K562 (cell line): ENCODE results near the gene MARVELD1. TPM values are rescaled to one million over a fixed set of nuclear protein-coding genes. Genes with fewer than 3 reads are reported as not detected.
A peak's percentile ranks its signal among the peaks of the same experiment; 100 is the strongest.

Experiments used
- ATAC-seq: fragments of 200-7000 bp; cut with Tn5 transposase; 3 replicates; pipeline ENCODE4 v1.9.1; 2020; ENCODE audit warnings: moderate library complexity
- BruUV-seq: library from RNA; stranded (reverse); fragments of 400-500 nt; replicated peaks from 2 replicates; lab custom pipeline; 2021; lab: Mats Ljungman, UMichigan
- CTCF ChIA-PET: fragments of 300-600 bp; formaldehyde crosslinking; extraction: SDS; loops from one replicate; lab custom pipeline; 2021; ENCODE audit warnings: low intra/inter-chr PET ratio; lab: Yijun Ruan, JAX
- POLR2A ChIA-PET: fragments of 300-600, 350-650 bp; sonication (Branson Sonifier 250); formaldehyde crosslinking; extraction: SDS; loops from one replicate; lab custom pipeline; 2021; ENCODE audit warnings: antibody characterized with exemption, inconsistent platforms; lab: Yijun Ruan, JAX
- DNase-seq, 4 experiments: peaks; one replicate each; pipeline versions ENCODE4 v3.0.0 to v3.0.0-alpha.2; 2011 to 2018; ENCODE audit warnings: low spot score in 3 of 4, mixed read lengths in 3 of 4; ENCODE audit errors: extremely low read depth in 1 of 4
- FAIRE-seq: peaks from 2 replicates; lab custom pipeline; 2011; peaks lifted over from hg19 to GRCh38; lab: Jason Lieb, UNC
- H2AFZ ChIP-seq: 2 replicates; pipeline ENCODE4 v1.6.0; 2011; ENCODE audit warnings: low read depth, low read length, control low read depth, inconsistent platforms
- H3K27ac ChIP-seq: fragments of 200-600 bp; 3 replicates; pipeline ENCODE4 v1.8.0; 2011; ENCODE audit warnings: low read depth, mild to moderate bottlenecking, control low read depth, inconsistent platforms, low read length, moderate library complexity, mixed read lengths; ENCODE audit errors: extremely low read depth
- H3K27me3 ChIP-seq, 2 experiments: fragments of 300-600 bp in 1 of 2; 2 replicates in 1 of 2; 3 replicates in 1 of 2; pipeline versions ENCODE4 v1.6.0 to v1.8.0; 2011; ENCODE audit warnings: inconsistent platforms in 2 of 2, low read length in 2 of 2, mild to moderate bottlenecking in 1 of 2, mixed read lengths in 1 of 2, moderate library complexity in 1 of 2; ENCODE audit not compliant: control insufficient read depth in 2 of 2, insufficient read depth in 2 of 2
- H3K36me3 ChIP-seq: fragments of 300-600 bp; 3 replicates; pipeline ENCODE4 v1.8.0; 2011; ENCODE audit warnings: mild to moderate bottlenecking, low read length, inconsistent platforms; ENCODE audit not compliant: control insufficient read depth, insufficient read depth
- H3K4me1 ChIP-seq, 2 experiments: fragments of 200-600 bp in 1 of 2; replicated peaks in 1 of 2; 2 replicates in 1 of 2; 3 replicates in 1 of 2; pipeline versions ENCODE4 v1.5.1 to v1.8.0; 2011; ENCODE audit warnings: inconsistent platforms in 2 of 2, low read length in 2 of 2, mild to moderate bottlenecking in 1 of 2, mixed read lengths in 1 of 2, moderate library complexity in 1 of 2; ENCODE audit not compliant: control insufficient read depth in 2 of 2, insufficient read depth in 2 of 2
- H3K4me2 ChIP-seq: 2 replicates; pipeline ENCODE4 v1.6.1; 2011; ENCODE audit warnings: low read length, control low read depth, inconsistent platforms, mixed read lengths; ENCODE audit not compliant: insufficient read depth
- H3K4me3 ChIP-seq: fragments of 200-600 bp; sonication (generic), shearing (Covaris generic); 2 replicates; pipeline ENCODE4 v1.5.1; 2016; ENCODE audit warnings: control low read depth, inconsistent platforms
- H3K79me2 ChIP-seq: fragments of 200-600 bp; 3 replicates; pipeline ENCODE4 v1.8.0; 2011; ENCODE audit warnings: low read length, inconsistent platforms; ENCODE audit not compliant: control insufficient read depth, insufficient read depth
- H3K9ac ChIP-seq, 2 experiments: 2 replicates each; pipeline versions ENCODE4 v1.6.0 to v1.6.1; 2011; ENCODE audit warnings: low read depth in 2 of 2, low read length in 2 of 2, control low read depth in 1 of 2, inconsistent platforms in 1 of 2, mild to moderate bottlenecking in 1 of 2, mixed read lengths in 1 of 2; ENCODE audit not compliant: insufficient read depth in 1 of 2
- H3K9me1 ChIP-seq: one replicate; pipeline ENCODE4 v1.6.0; 2011; ENCODE audit warnings: inconsistent platforms, mild to moderate bottlenecking, low read length, moderate library complexity; ENCODE audit not compliant: control insufficient read depth, insufficient read depth
- H3K9me3 ChIP-seq: replicated peaks from 2 replicates; pipeline ENCODE4 v1.5.1; 2011; ENCODE audit warnings: low read depth, low read length, inconsistent platforms; ENCODE audit not compliant: control insufficient read depth, insufficient read depth
- H4K20me1 ChIP-seq: replicated peaks from 2 replicates; pipeline ENCODE4 v1.6.1; 2011; ENCODE audit warnings: low read length, inconsistent platforms, mixed read lengths; ENCODE audit not compliant: control insufficient read depth, insufficient read depth
- ARID3B ChIP-seq: fragments of 250-450 bp; sonication (Bioruptor Pico); IDR thresholded peaks from 2 replicates; pipeline ENCODE4 v1.4.0; 2020; ENCODE audit warnings: borderline replicate concordance
- CBFB ChIP-seq: sonication (generic); formaldehyde crosslinking; IDR thresholded peaks from 2 replicates; pipeline ENCODE4 v1.4.0; 2020; ENCODE audit warnings: mild to moderate bottlenecking, missing genetic modification reagents
- HNRNPH1 ChIP-seq: fragments of 200-400 bp; formaldehyde crosslinking; optimal IDR thresholded peaks from 2 replicates; pipeline ENCODE3; 2017; ENCODE audit warnings: low read depth, mild to moderate bottlenecking, low read length, moderate library complexity
- NEUROD1 ChIP-seq: fragments of 150-350 bp; IDR thresholded peaks from 2 replicates; pipeline ENCODE4 v1.6.1; 2014; ENCODE audit warnings: borderline replicate concordance, low read length, low read depth; ENCODE audit not compliant: partially characterized antibody
- POLR2G ChIP-seq: fragments of 200-400 bp; formaldehyde crosslinking; IDR thresholded peaks from 2 replicates; pipeline ENCODE4 v1.6.1; 2017; ENCODE audit warnings: low read depth, mild to moderate bottlenecking, antibody characterized with exemption, low read length, moderate library complexity
- TEAD1 ChIP-seq, 2 experiments: fragments of 450-650 bp in 1 of 2; sonication (generic) in 1 of 2; formaldehyde crosslinking; IDR thresholded peaks; 2 replicates each; pipeline versions ENCODE4 v1.4.0 to v1.8.0; 2020 to 2022; ENCODE audit warnings: mild to moderate bottlenecking in 2 of 2, missing genetic modification reagents in 1 of 2
- WGBS: fragments of 100-300 bp; shearing (Covaris generic); methylation state at CpG from one replicate; pipeline ENCODE4 v1.1.6; 2016; ENCODE audit warnings: low coverage, mixed read lengths; ENCODE audit not compliant: insufficient coverage; ENCODE audit errors: missing lambda C conversion rate; 5-methylcytosine and 5-hydroxymethylcytosine counted together
- in situ Hi-C: fragments of 300-500 bp; cut with MboI; formaldehyde crosslinking; loops from 4 replicates; pipeline ENCODE4 v1.15.0; 2018; ENCODE audit warnings: inconsistent platforms, mixed read lengths
- intact Hi-C: fragments of 100-400 bp; cut with micrococcal nuclease; formaldehyde crosslinking; loops from 2 replicates; pipeline ENCODE4 v1.14.2; 2022
- polyA plus RNA-seq, 8 experiments: library from polyadenylated mRNA; depleted of rRNA in 4 of 8; stranded (reverse) in 5 of 8; unstranded in 3 of 8; fragments of >200 nt; fragmentation: Nextera tagmentation in 2 of 8; fragmentation: Illumina TruSeq in 1 of 8; extraction: Ambion mirVana in 2 of 8; extraction: Trizol in 1 of 8; gene quantifications; 2 replicates each; pipeline versions ENCODE4 v1.2.1 to v1.2.3, GENCODE V29; 2011 to 2014; ENCODE audit warnings: inconsistent platforms in 1 of 8, missing spikeins in 1 of 8
- total RNA-seq, 7 experiments: library from RNA; depleted of rRNA in 6 of 7; stranded (reverse); fragments of >200 nt in 6 of 7; fragmentation: Illumina TruSeq in 2 of 7; extraction: Trizol in 2 of 7; gene quantifications; 2 replicates each; pipeline versions ENCODE4 v1.2.1 to v1.2.3, GENCODE V29; 2011 to 2021; ENCODE audit warnings: low replicate concordance in 1 of 7
- TF ChIP-seq, protein P1 (sequence below): fragments of 150-350 bp; conservative IDR thresholded peaks from 2 replicates; pipeline ENCODE4 v1.6.1; 2014; ENCODE audit warnings: low read length
- TF ChIP-seq, protein P2 (sequence below): IDR thresholded peaks from 2 replicates; pipeline ENCODE4 v1.6.1; 2016; ENCODE audit warnings: missing genetic modification characterization, missing compliant biosample characterization

MARVELD1 gene
- total and polyA plus RNA-seq, 9 of the 15 experiments (the other 6 are each of a cell fraction or from before 2014, with no cell fraction given) = 2.7 to 12.5 (median 5.3) TPM

DNA sequence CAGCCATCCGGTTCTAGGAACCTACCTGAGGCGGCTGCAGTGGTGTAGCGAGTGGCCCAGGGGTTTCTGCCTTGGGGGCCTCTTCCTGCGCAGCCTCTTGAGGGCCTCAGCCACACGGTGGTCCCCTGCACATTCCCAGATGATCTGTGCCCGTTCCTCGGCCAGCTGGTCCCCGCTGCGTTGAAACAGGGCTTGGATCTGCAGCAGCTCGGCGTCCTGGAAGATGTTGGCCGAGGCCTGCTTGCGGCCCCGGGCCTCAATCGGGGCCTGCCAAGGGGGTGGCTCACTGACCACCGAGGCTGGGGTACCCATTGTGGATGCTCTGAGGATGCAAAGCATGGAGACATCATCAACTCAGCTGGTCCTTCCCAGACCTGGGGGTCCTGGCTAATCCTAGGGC is 33.9 kb upstream of the MARVELD1 start:
- in situ Hi-C loops = no loop called here
- intact Hi-C loops = no loop called here

More for the DNA sequence above, 33.9 kb upstream of the MARVELD1 start:
- peaks cover 33% of the 10 kb centered on the region for H3K36me3 ChIP-seq
- BruUV-seq = no TSS peak
- 90% methylated on average over 16 of the region's 16 CpGs for WGBS
- no peak overlapping the region; a peak in 1 of 4 replicates for H3K9ac ChIP-seq
- ATAC-seq (no peak), DNase-seq (no peak), FAIRE-seq (no peak)
- H3K4me2 ChIP-seq = no peak overlapping the region
- H4K20me1 ChIP-seq = no peaks in the 10 kb centered on the region; the same call in 1 of the 2 replicates
- H3K4me3 ChIP-seq = no peak overlapping the region
- no peaks in the 10 kb centered on the region for H3K9me1 ChIP-seq
- H3K79me2 ChIP-seq = peaks cover 10% of the 10 kb centered on the region; the same call in 2 of the 3 replicates
- no peaks in the 10 kb centered on the region for H3K27me3 ChIP-seq
- H3K4me1 ChIP-seq = peaks cover 10 to 12% of the 10 kb centered on the region in 2 experiments; a peak in 3 of 5 replicates
- TF ChIP-seq, protein P1, sequence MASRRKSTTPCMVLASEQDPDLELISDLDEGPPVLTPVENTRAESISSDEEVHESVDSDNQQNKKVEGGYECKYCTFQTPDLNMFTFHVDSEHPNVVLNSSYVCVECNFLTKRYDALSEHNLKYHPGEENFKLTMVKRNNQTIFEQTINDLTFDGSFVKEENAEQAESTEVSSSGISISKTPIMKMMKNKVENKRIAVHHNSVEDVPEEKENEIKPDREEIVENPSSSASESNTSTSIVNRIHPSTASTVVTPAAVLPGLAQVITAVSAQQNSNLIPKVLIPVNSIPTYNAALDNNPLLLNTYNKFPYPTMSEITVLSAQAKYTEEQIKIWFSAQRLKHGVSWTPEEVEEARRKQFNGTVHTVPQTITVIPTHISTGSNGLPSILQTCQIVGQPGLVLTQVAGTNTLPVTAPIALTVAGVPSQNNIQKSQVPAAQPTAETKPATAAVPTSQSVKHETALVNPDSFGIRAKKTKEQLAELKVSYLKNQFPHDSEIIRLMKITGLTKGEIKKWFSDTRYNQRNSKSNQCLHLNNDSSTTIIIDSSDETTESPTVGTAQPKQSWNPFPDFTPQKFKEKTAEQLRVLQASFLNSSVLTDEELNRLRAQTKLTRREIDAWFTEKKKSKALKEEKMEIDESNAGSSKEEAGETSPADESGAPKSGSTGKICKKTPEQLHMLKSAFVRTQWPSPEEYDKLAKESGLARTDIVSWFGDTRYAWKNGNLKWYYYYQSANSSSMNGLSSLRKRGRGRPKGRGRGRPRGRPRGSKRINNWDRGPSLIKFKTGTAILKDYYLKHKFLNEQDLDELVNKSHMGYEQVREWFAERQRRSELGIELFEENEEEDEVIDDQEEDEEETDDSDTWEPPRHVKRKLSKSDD = no peak
- TF ChIP-seq CBFB (CRISPR knock-in tag) (no peak), HNRNPH1 (no peak), TEAD1 (CRISPR knock-in tag; IDR thresholded peaks at IDR 0.05) (no peak), ARID3B (CRISPR knock-in tag) (no peak), POLR2G (peak; percentile 53; the same call in 1 of the 2 replicates), NEUROD1 (no peak)
- TF ChIP-seq, protein P2, sequence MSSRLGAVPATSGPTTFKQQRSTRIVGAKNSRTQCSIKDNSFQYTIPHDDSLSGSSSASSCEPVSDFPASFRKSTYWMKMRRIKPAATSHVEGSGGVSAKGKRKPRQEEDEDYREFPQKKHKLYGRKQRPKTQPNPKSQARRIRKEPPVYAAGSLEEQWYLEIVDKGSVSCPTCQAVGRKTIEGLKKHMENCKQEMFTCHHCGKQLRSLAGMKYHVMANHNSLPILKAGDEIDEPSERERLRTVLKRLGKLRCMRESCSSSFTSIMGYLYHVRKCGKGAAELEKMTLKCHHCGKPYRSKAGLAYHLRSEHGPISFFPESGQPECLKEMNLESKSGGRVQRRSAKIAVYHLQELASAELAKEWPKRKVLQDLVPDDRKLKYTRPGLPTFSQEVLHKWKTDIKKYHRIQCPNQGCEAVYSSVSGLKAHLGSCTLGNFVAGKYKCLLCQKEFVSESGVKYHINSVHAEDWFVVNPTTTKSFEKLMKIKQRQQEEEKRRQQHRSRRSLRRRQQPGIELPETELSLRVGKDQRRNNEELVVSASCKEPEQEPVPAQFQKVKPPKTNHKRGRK (tag) = no peak
- no peak overlapping the region for H2AFZ ChIP-seq
- ChIA-PET POLR2A (interaction anchor here (0.5 to 1.9 kb wide), 2 partner anchors 14 to 57 kb away, joined by 3 to 5 read pairs; partner anchors contain the start of gene ZFYVE27), CTCF (no interaction called here)
- H3K27ac ChIP-seq = no peak overlapping the region
- H3K9me3 ChIP-seq = no peaks in the 10 kb centered on the region
